K562 (cell line): ENCODE measurements around the gene EXD2. TPM values are rescaled to one million over a fixed set of nuclear protein-coding genes. Genes with fewer than 3 reads are reported as not detected.

Experiments used
- ATAC-seq: fragments of 200-7000 bp; cut with Tn5 transposase; 3 replicates; pipeline ENCODE4 v1.9.1; 2020; ENCODE audit warnings: moderate library complexity
- BruUV-seq: library from RNA; stranded (reverse); fragments of 400-500 nt; replicated peaks from 2 replicates; lab custom pipeline; 2021; lab: Mats Ljungman, UMichigan
- CTCF ChIA-PET: fragments of 300-600 bp; formaldehyde crosslinking; extraction: SDS; loops from one replicate; lab custom pipeline; 2021; ENCODE audit warnings: low intra/inter-chr PET ratio; lab: Yijun Ruan, JAX
- POLR2A ChIA-PET: fragments of 300-600, 350-650 bp; sonication (Branson Sonifier 250); formaldehyde crosslinking; extraction: SDS; loops from one replicate; lab custom pipeline; 2021; ENCODE audit warnings: antibody characterized with exemption, inconsistent platforms; lab: Yijun Ruan, JAX
- DNase-seq, 4 experiments: peaks; one replicate each; pipeline versions ENCODE4 v3.0.0 to v3.0.0-alpha.2; 2011 to 2018; ENCODE audit warnings: low spot score in 3 of 4, mixed read lengths in 3 of 4; ENCODE audit errors: extremely low read depth in 1 of 4
- FAIRE-seq: peaks from 2 replicates; lab custom pipeline; 2011; peaks lifted over from hg19 to GRCh38; lab: Jason Lieb, UNC
- H2AFZ ChIP-seq: 2 replicates; pipeline ENCODE4 v1.6.0; 2011; ENCODE audit warnings: low read depth, low read length, control low read depth, inconsistent platforms
- H3K27ac ChIP-seq: fragments of 200-600 bp; 3 replicates; pipeline ENCODE4 v1.8.0; 2011; ENCODE audit warnings: low read depth, mild to moderate bottlenecking, control low read depth, inconsistent platforms, low read length, moderate library complexity, mixed read lengths; ENCODE audit errors: extremely low read depth
- H3K27me3 ChIP-seq, 2 experiments: fragments of 300-600 bp in 1 of 2; 2 replicates in 1 of 2; 3 replicates in 1 of 2; pipeline versions ENCODE4 v1.6.0 to v1.8.0; 2011; ENCODE audit warnings: inconsistent platforms in 2 of 2, low read length in 2 of 2, mild to moderate bottlenecking in 1 of 2, mixed read lengths in 1 of 2, moderate library complexity in 1 of 2; ENCODE audit not compliant: control insufficient read depth in 2 of 2, insufficient read depth in 2 of 2
- H3K36me3 ChIP-seq: fragments of 300-600 bp; 3 replicates; pipeline ENCODE4 v1.8.0; 2011; ENCODE audit warnings: mild to moderate bottlenecking, low read length, inconsistent platforms; ENCODE audit not compliant: control insufficient read depth, insufficient read depth
- H3K4me1 ChIP-seq, 2 experiments: fragments of 200-600 bp in 1 of 2; replicated peaks in 1 of 2; 2 replicates in 1 of 2; 3 replicates in 1 of 2; pipeline versions ENCODE4 v1.5.1 to v1.8.0; 2011; ENCODE audit warnings: inconsistent platforms in 2 of 2, low read length in 2 of 2, mild to moderate bottlenecking in 1 of 2, mixed read lengths in 1 of 2, moderate library complexity in 1 of 2; ENCODE audit not compliant: control insufficient read depth in 2 of 2, insufficient read depth in 2 of 2
- H3K4me2 ChIP-seq: 2 replicates; pipeline ENCODE4 v1.6.1; 2011; ENCODE audit warnings: low read length, control low read depth, inconsistent platforms, mixed read lengths; ENCODE audit not compliant: insufficient read depth
- H3K4me3 ChIP-seq: fragments of 200-600 bp; sonication (generic), shearing (Covaris generic); 2 replicates; pipeline ENCODE4 v1.5.1; 2016; ENCODE audit warnings: control low read depth, inconsistent platforms
- H3K79me2 ChIP-seq: fragments of 200-600 bp; 3 replicates; pipeline ENCODE4 v1.8.0; 2011; ENCODE audit warnings: low read length, inconsistent platforms; ENCODE audit not compliant: control insufficient read depth, insufficient read depth
- H3K9ac ChIP-seq, 2 experiments: 2 replicates each; pipeline versions ENCODE4 v1.6.0 to v1.6.1; 2011; ENCODE audit warnings: low read depth in 2 of 2, low read length in 2 of 2, control low read depth in 1 of 2, inconsistent platforms in 1 of 2, mild to moderate bottlenecking in 1 of 2, mixed read lengths in 1 of 2; ENCODE audit not compliant: insufficient read depth in 1 of 2
- H3K9me1 ChIP-seq: one replicate; pipeline ENCODE4 v1.6.0; 2011; ENCODE audit warnings: inconsistent platforms, mild to moderate bottlenecking, low read length, moderate library complexity; ENCODE audit not compliant: control insufficient read depth, insufficient read depth
- H3K9me3 ChIP-seq: replicated peaks from 2 replicates; pipeline ENCODE4 v1.5.1; 2011; ENCODE audit warnings: low read depth, low read length, inconsistent platforms; ENCODE audit not compliant: control insufficient read depth, insufficient read depth
- H4K20me1 ChIP-seq: replicated peaks from 2 replicates; pipeline ENCODE4 v1.6.1; 2011; ENCODE audit warnings: low read length, inconsistent platforms, mixed read lengths; ENCODE audit not compliant: control insufficient read depth, insufficient read depth
- ARNT ChIP-seq, 2 experiments: fragments of 450-650 bp; IDR thresholded peaks; 2 replicates each; pipeline ENCODE4 v1.6.1; 2016; ENCODE audit warnings: mild to moderate bottlenecking in 1 of 2
- HDGF ChIP-seq: fragments of 450-650 bp; IDR thresholded peaks from 2 replicates; pipeline ENCODE4 v1.6.1; 2016
- MCM5 ChIP-seq: fragments of 450-650 bp; IDR thresholded peaks from 2 replicates; pipeline ENCODE4 v1.6.1; 2016; ENCODE audit warnings: low read depth
- NCOA1 ChIP-seq: fragments of 450-650 bp; IDR thresholded peaks from 2 replicates; pipeline ENCODE4 v1.6.1; 2016; ENCODE audit warnings: low read depth
- PBX2 ChIP-seq, 2 experiments: IDR thresholded peaks in 1 of 2; conservative IDR thresholded peaks in 1 of 2; 2 replicates each; pipeline ENCODE4 v1.6.1; 2016; ENCODE audit warnings: low read depth in 2 of 2, mild to moderate bottlenecking in 1 of 2, missing compliant biosample characterization in 1 of 2, missing genetic modification characterization in 1 of 2, moderate library complexity in 1 of 2
- PKNOX1 ChIP-seq: fragments of 450-650 bp; IDR thresholded peaks from 2 replicates; pipeline ENCODE4 v1.6.1; 2016
- ZBTB1 ChIP-seq: sonication (generic); formaldehyde crosslinking; IDR thresholded peaks from 2 replicates; pipeline ENCODE4 v1.8.1; 2023; ENCODE audit warnings: missing genetic modification reagents, low read depth, mild to moderate bottlenecking, borderline replicate concordance
- ZNF174 ChIP-seq: fragments of 250-450 bp; sonication (Bioruptor Pico); IDR thresholded peaks from 2 replicates; pipeline ENCODE4 v1.4.0; 2020; ENCODE audit warnings: mild to moderate bottlenecking
- WGBS: fragments of 100-300 bp; shearing (Covaris generic); methylation state at CpG from one replicate; pipeline ENCODE4 v1.1.6; 2016; ENCODE audit warnings: low coverage, mixed read lengths; ENCODE audit not compliant: insufficient coverage; ENCODE audit errors: missing lambda C conversion rate; 5-methylcytosine and 5-hydroxymethylcytosine counted together
- in situ Hi-C: fragments of 300-500 bp; cut with MboI; formaldehyde crosslinking; loops from 4 replicates; pipeline ENCODE4 v1.15.0; 2018; ENCODE audit warnings: inconsistent platforms, mixed read lengths
- intact Hi-C: fragments of 100-400 bp; cut with micrococcal nuclease; formaldehyde crosslinking; loops from 2 replicates; pipeline ENCODE4 v1.14.2; 2022
- polyA plus RNA-seq, 8 experiments: library from polyadenylated mRNA; depleted of rRNA in 4 of 8; stranded (reverse) in 5 of 8; unstranded in 3 of 8; fragments of >200 nt; fragmentation: Nextera tagmentation in 2 of 8; fragmentation: Illumina TruSeq in 1 of 8; extraction: Ambion mirVana in 2 of 8; extraction: Trizol in 1 of 8; gene quantifications; 2 replicates each; pipeline versions ENCODE4 v1.2.1 to v1.2.3, GENCODE V29; 2011 to 2014; ENCODE audit warnings: inconsistent platforms in 1 of 8, missing spikeins in 1 of 8
- total RNA-seq, 7 experiments: library from RNA; depleted of rRNA in 6 of 7; stranded (reverse); fragments of >200 nt in 6 of 7; fragmentation: Illumina TruSeq in 2 of 7; extraction: Trizol in 2 of 7; gene quantifications; 2 replicates each; pipeline versions ENCODE4 v1.2.1 to v1.2.3, GENCODE V29; 2011 to 2021; ENCODE audit warnings: low replicate concordance in 1 of 7
- TF ChIP-seq, protein P1 (sequence below): fragments of 200-400 bp; formaldehyde crosslinking; IDR thresholded peaks from 2 replicates; pipeline ENCODE4 v1.6.1; 2017; ENCODE audit warnings: mild to moderate bottlenecking, low read depth, low read length, moderate library complexity

EXD2 gene
- total and polyA plus RNA-seq, 9 of the 15 experiments (the other 6 are each of a cell fraction or from before 2014, with no cell fraction given): 1.6 to 7.5 (median 3.7) TPM

DNA sequence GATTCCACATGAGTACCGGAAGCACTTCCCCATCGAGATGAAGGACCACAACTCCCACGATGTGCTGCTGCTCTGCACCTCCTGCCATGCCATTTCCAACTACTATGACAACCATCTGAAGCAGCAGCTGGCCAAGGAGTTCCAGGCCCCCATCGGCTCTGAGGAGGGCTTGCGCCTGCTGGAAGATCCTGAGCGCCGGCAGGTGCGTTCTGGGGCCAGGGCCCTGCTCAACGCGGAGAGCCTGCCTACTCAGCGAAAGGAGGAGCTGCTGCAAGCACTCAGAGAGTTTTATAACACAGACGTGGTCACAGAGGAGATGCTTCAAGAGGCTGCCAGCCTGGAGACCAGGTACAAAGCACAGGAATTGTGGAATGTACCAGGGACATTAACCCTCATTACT is 46.3 kb downstream of the EXD2 start:
- no peak overlapping the region for H2AFZ ChIP-seq
- no peaks in the 10 kb centered on the region for H3K9me3 ChIP-seq
- CTCF ChIA-PET: no interaction called here
- no peaks in the 10 kb centered on the region for H4K20me1 ChIP-seq
- DNase-seq (no peak), FAIRE-seq (no peak), ATAC-seq (no peak)
- in situ Hi-C loops (no loop called here), intact Hi-C loops (no loop called here)
- WGBS: 69% methylated on average over 11 of the region's 12 CpGs
- no peaks in the 10 kb centered on the region for H3K79me2 ChIP-seq
- peaks cover 5% of the 10 kb centered on the region; the same call in 1 of the 3 replicates for H3K36me3 ChIP-seq
- H3K27me3 ChIP-seq: no peaks in the 10 kb centered on the region
- H3K9me1 ChIP-seq: no peaks in the 10 kb centered on the region
- no TSS peak for BruUV-seq
- no peak for TF ChIP-seq PBX2 (CRISPR knock-in tag; IDR thresholded peaks at IDR 0.05; ENCODE audit: low read depth)
- no peak for TF ChIP-seq PBX2 (tag; conservative IDR thresholded peaks at IDR 0.05; ENCODE audit: low read depth)
- no peak for TF ChIP-seq PKNOX1
- TF ChIP-seq ZNF174 (CRISPR knock-in tag): no peak
- TF ChIP-seq MCM5: no peak
- TF ChIP-seq HDGF: no peak
- TF ChIP-seq, protein P1, sequence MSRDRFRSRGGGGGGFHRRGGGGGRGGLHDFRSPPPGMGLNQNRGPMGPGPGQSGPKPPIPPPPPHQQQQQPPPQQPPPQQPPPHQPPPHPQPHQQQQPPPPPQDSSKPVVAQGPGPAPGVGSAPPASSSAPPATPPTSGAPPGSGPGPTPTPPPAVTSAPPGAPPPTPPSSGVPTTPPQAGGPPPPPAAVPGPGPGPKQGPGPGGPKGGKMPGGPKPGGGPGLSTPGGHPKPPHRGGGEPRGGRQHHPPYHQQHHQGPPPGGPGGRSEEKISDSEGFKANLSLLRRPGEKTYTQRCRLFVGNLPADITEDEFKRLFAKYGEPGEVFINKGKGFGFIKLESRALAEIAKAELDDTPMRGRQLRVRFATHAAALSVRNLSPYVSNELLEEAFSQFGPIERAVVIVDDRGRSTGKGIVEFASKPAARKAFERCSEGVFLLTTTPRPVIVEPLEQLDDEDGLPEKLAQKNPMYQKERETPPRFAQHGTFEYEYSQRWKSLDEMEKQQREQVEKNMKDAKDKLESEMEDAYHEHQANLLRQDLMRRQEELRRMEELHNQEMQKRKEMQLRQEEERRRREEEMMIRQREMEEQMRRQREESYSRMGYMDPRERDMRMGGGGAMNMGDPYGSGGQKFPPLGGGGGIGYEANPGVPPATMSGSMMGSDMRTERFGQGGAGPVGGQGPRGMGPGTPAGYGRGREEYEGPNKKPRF: no peak
- no peak for TF ChIP-seq ARNT (IDR thresholded peaks at IDR 0.05)
- TF ChIP-seq NCOA1: no peak
- TF ChIP-seq ZBTB1 (CRISPR knock-in tag): no peak
- no peak overlapping the region for H3K4me3 ChIP-seq
- POLR2A ChIA-PET: no interaction called here
- peaks cover 3% of the 10 kb centered on the region in 2 experiments; a peak in 1 of 5 replicates for H3K4me1 ChIP-seq
- H3K9ac ChIP-seq: 0 out of 4 replicates have a peak overlapping the region, but pooled peaks of 1 of the 2 experiments have one; percentile 26
- no peak overlapping the region for H3K4me2 ChIP-seq
- H3K27ac ChIP-seq: no peak overlapping the region
